ENCODE results near the gene RLN3.
"Not testable (repeated sequence)": the region's sequence is repeated elsewhere in the genome, so short reads cannot be mapped to it uniquely, and the experiment has no call there.

RLN3 gene

GRCh38 chr19:14031719-14032480 is 4.0 kb downstream of the RLN3 start, which contains the start of gene IL27RA:
Gene IL27RA, plus strand, starts transcription at chr19:14031762. Its CDS starts 111 bp downstream, at chr19:14031873.
- no peak for DNase-seq (ENCODE audit: extremely low read depth, low read depth)
- H3K4me3 ChIP-seq (replicated peaks; ENCODE audit: low read depth, low read length) = peak within 1 kb of the TSS; percentile 74
- peak; percentile 76 for TF ChIP-seq CTCF (IDR thresholded peaks at IDR 0.05; ENCODE audit: low read depth, low read length, missing control alignments)

- TF ChIP-seq CTCF (IDR thresholded peaks at IDR 0.05; ENCODE audit: low read depth, low read length, missing control alignments) = no peak
- H3K4me3 ChIP-seq (replicated peaks; ENCODE audit: low read depth, low read length) = no peak overlapping the region
- DNase-seq (ENCODE audit: extremely low read depth, low read depth) = no peak
These were observed 6.0 kb downstream of the RLN3 start for GRCh38 chr19:14033946-14034345.

- H3K4me3 ChIP-seq (replicated peaks; ENCODE audit: low read depth, low read length); DNase-seq (ENCODE audit: extremely low read depth, low read depth): not testable (repeated sequence)
These were observed 7.2 kb downstream of the RLN3 start for GRCh38 chr19:14035159-14035558.

GRCh38 chr19:14035706-14036105 is 7.8 kb downstream of the RLN3 start:
- no peak for TF ChIP-seq CTCF (IDR thresholded peaks at IDR 0.05; ENCODE audit: low read depth, low read length, missing control alignments)
- no peak overlapping the region for H3K4me3 ChIP-seq (replicated peaks; ENCODE audit: low read depth, low read length)
- no peak for DNase-seq (ENCODE audit: extremely low read depth, low read depth)

GRCh38 chr19:14039181-14039580 is 11.2 kb downstream of the RLN3 start:
- no peak for TF ChIP-seq CTCF (IDR thresholded peaks at IDR 0.05; ENCODE audit: low read depth, low read length, missing control alignments)
- DNase-seq (ENCODE audit: extremely low read depth, low read depth) = no peak
- H3K4me3 ChIP-seq (replicated peaks; ENCODE audit: low read depth, low read length) = no peak overlapping the region

- peak; percentile 63 for TF ChIP-seq CTCF (IDR thresholded peaks at IDR 0.05; ENCODE audit: low read depth, low read length, missing control alignments)
- H3K4me3 ChIP-seq (replicated peaks; ENCODE audit: low read depth, low read length) = not testable (repeated sequence)
- DNase-seq (ENCODE audit: extremely low read depth, low read depth) = peak; percentile 81
These were observed 15.0 kb downstream of the RLN3 start for GRCh38 chr19:14042659-14043608.

GRCh38 chr19:14047866-14048265 is 19.9 kb downstream of the RLN3 start:
- DNase-seq (ENCODE audit: extremely low read depth, low read depth); H3K4me3 ChIP-seq (replicated peaks; ENCODE audit: low read depth, low read length): not testable (repeated sequence)
